A204.1 (cell line): ENCODE data around the gene C5orf34.
"Not testable (repeated sequence)": the region's sequence is repeated elsewhere in the genome, so short reads cannot be mapped to it uniquely, and the experiment has no call there.

Experiments used
- FAIRE-seq: peaks from 2 replicates; lab custom pipeline; 2012; peaks lifted over from hg19 to GRCh38; lab: Jason Lieb, UNC

The C5orf34 gene, protein sequence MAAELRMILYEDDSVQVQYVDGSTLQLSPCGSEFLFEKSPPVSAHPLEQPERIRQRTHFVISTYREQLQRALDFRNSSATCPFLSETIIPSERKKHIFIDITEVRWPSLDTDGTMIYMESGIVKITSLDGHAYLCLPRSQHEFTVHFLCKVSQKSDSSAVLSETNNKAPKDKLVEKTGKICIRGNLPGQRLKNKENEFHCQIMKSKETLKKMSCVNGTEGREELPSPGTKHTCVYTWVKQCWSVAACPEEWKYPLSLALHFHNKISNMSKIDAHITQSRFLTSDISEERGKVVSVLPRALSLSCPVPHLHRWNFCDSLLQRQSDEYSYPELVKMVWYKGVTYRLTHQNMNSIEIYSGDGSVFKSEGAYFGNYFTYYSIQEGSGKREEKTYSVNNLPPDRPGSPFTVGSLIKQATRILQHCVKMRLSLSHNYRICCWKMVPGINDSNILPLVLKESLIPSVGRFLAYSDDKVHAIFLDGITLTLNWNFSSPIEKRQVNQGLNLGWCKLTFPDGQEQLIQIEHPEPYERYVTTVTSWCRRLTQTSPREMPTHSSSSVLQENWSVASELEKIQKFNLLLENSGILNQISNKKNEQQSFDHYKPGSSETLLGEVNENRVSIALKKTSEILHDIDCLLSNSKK

DNA sequence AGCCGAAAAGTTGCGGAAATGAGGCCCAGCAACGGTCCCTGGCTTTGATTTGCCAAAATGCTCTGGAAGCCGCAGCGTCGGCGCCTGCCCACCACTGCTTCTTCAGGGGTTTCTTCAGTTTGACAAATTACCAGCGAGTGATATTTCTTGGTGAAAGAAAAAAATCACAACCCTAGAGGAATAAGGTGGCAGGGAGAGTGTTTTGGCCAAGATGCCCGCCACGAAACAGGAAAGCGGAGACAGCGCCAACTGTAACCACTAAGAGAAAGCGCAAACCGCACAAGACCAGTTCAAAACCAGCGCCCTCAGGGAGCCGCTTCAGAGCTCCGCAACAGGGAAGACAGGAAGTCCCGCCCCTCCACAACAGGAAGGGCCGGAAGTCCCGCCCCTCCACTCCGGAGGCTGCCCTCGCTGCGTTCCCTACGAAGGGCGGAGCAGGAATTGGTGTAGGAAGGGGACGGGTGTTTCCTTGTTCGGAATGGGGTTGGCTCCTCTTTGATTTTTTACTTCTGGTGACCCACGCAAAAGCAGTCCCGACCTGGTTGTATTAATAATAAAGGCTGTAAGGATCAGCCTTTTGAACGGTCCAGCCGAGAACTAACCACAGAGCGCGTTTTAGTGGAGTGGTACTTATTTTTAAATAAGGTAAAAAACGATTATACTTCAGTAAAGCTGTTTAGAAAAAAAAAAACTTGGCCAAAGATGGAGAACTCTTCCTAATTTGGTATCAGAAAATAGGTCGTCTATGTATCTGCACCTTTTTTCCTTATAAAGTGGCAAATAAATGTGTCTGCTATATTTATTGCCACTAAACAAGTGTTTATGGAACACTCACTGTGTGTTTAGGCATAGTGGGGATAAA is at the start of gene C5orf34:
TSS of gene C5orf34 (minus strand) at position 333 of the 862 bp plus-strand sequence. CDS start 5,809 bp downstream, outside the sequence.
- FAIRE-seq = peak; percentile 88

DNA sequence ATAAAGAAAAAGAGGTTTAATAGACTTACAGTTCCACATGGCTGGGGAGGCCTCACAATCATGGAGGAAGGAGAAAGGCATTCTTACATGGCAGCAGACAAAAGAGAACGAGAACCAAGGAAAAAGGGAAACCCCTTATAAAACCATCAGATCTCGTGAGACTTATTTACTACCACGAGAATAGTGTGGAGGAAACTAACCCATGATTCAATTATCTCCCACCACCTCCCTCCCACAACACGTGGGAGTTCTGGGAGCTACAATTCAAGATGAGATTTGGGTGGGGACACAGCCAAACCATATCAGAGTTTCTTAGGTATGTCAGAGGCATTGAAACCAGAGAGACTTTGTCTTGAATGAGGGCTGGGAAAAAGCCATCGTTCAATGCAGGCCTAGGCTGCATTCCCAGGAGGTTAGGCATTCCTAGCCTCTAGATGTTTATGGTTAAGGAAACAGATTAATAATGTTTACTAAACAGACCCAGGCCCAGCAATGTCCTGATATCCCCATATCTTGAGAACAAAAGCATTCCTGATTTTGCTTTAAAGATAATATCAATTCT is 49.4 kb upstream of the C5orf34 start:
- no peak for FAIRE-seq

DNA sequence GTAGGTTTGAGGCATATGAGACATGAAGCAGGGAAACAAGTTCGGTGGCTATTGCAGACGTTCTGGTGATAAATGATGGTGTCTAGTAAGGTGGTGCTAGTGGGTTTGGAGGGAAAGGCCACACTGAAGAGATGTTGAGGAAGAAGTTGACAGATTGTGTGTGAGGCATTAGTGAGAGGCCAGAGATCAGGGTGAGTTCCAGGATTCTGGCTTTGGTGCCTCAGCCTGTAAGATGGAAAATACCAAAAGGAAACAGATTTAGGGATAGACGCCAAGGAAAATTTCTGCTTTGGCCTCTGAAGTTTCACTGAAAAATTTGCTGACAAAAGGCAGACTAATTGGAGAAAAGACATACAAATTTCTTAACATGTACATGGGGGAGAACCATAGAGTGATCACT is 48.4 kb upstream of the C5orf34 start:
- no peak for FAIRE-seq

DNA sequence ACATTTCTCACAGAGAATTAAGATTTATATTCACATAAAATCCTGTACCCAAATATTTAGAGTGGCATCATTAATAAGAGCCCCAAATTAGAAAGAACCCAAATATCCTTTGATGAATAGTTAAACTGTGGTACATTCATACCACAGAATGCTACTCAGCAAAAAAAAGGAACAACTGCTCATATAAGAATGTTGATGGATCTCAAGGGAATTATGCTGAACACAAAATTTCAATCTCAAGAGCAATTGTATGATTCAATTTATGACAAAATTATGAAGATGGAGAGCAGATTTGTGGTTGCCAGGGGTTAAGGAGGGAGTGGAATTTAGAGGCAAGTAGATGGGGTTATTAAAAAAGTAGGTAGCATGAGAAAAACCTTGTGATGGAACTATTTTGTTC is 46.4 kb upstream of the C5orf34 start:
- no peak for FAIRE-seq

DNA sequence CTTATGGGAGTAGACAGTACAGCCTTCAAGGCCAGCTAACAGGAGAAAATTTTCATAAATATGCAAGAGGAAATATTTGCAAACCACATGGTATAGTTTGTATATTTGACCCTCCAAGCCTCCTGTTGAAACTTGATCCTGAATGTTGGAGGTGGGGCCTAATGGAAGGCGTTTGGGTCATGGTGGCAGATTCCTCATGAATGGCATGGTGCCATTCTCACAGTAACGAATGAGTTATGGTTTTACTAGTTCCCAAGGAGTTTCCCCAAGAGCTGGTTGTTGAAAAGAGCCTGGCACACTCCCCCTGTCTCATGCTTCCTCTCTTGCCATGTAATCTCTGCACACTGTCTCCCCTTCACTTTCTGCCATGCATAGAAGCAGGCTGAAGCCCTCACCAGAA is 45.2 kb upstream of the C5orf34 start:
- FAIRE-seq = no peak

DNA sequence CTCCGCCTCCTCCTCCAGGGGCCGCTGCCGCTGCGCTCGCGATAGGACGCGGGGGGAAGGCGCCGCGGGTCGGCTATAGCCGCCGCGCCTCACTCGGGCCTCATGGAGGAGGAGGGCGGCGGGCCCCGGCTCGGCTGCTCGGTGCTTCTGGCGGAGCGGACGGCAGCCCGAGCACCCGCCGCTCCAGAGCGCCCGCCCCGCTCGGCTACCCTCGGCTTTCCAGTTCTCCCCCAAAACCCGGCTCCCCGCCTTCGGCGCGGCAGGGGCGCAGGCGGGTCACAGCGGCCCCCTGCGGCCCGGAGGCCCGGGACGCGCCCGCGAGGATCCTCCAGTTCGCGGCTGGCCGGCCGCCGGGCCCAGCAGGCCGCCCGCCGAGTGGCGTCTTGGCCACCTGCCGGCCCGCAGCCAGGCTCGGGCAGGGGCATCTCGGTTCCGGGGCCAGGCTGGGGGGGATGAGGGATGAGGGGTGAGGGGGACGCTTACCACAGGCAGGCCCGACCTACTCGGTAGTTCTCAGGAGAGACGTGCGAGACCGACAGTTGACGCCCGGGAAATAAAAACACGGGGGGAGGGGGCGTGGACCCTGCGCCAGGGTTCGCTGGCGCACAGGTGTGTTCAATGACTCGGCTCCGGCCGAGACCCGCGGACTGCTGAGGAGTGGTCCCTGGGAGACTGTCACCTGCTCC is 42.1 kb upstream of the C5orf34 start, which contains the start of gene PAIP1:
TSS of gene PAIP1 (minus strand) at position 221 of the 686 bp plus-strand sequence. CDS start 231 bp downstream, outside the sequence.
- FAIRE-seq = no peak

DNA sequence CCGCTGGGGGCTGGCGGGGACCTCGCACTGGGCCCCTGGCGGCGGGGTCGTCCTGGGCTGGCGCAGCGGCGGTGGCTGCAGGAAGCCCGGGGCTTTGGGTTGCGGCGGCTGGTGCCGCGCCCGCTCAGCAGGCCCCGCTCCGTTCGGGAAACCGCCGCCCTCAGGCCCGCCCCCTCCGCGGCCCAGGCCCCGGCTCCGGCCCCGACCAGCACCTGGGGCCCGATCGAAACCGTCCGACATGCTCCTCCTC is 41.6 kb upstream of the C5orf34 start:
- not testable (repeated sequence) for FAIRE-seq

DNA sequence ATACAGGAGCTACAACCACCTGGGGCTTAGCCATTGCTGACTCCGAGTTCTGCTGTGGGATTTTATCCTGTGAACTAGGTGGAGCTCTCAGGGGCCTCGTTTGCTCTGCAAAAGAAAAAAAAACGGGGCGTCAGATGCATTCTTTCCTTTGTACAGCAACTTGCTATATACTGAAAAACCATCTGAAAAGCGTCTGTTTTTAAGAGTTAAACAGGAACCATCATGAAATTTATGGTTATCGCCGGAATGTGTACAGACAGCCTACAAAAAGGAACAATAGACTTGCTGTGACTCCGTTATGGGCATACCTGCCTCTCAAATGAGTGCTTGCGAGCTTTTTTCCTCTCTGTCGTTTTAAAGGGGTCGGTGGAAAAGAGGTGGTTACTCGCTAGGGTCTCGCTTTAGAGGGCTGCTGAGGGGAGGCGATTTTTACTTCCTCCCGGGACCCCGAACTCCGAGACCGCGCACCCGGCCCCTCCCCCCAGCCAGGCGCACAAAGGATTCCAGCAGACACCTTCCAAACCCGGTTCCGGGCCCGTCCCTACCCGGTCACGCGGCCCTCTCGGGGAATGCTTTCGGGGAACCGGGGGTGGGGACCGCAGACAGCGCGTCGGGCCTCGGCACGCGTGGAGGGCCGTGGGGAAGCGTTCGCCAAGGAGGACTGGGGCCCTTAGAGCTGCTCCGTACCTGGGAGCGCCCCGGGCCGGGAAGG is 41.1 kb upstream of the C5orf34 start:
- no peak for FAIRE-seq

DNA sequence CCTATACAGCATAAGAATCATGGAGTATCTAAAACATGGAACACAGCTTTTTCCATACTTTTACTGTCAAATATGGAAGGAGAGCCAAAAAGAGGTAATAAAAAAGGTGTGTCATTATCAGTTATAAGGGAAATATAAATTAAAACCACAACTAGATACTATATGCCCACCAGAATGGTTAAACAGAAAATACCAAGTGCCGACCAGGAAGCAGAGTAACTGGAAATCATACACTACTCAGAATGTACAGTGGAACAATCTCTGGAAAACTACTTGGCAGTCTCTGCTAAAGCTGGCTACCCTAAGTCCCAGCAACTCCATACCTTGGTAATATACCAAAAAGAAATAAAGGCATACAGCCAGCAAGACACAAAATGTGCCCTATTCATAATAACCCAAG is 39.5 kb upstream of the C5orf34 start:
- no peak for FAIRE-seq

DNA sequence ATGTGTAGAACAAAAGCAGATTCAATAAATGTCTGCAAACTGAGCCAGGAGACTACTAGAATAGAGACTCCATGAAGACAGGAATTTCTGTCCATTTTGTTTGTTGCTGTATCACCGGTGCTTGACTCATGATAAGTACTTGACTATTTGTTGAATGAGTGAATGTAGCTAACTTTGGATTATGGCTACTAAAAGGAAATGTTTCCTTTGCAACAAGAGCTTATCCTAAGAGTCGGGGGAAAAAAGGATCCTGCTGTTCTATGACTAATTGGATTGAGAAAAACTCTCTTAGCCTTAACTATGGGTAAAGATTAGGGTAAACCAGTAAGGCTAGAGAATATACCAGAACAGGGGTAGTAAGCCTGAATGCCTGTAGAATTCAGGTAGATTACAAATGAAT is 38.4 kb upstream of the C5orf34 start:
- no peak for FAIRE-seq

DNA sequence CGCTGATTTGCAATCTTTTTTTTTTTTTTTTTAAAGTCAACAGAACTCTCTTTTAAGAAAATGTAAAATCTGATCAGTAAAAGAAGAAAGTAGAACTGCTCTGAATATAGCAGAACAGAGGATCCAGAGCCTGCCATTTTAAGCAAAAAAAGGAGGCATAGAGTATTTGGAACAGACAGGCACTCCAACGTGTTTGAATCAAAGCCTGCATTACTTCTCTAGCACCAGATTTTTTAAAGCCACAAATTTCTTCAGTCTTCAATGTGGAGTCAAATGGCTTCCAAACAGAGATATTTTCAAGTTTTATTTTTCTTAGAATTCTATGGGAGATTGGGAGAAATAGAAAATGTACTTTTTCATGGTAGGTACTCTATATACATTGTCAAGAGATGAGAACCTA is 36.8 kb upstream of the C5orf34 start:
- no peak for FAIRE-seq

DNA sequence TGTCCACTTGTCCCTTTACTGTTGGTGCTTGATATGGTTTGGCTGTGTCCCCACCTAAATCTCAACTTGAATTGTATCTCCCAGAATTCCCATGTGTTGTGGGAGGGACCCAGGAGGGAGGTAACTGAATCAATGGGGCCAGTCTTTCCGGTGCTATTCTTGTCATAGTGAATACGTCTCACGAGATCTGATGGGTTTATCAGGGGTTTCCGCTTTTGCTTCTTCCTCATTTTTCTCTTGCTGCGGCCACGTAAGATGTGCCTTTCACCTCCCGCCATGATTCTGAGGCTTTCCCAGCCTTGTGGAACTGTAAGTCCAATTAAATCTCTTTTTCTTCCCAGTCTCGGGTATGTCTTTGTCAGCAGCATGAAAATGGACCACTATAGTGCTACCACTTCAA is 34.3 kb upstream of the C5orf34 start:
- not testable (repeated sequence) for FAIRE-seq

DNA sequence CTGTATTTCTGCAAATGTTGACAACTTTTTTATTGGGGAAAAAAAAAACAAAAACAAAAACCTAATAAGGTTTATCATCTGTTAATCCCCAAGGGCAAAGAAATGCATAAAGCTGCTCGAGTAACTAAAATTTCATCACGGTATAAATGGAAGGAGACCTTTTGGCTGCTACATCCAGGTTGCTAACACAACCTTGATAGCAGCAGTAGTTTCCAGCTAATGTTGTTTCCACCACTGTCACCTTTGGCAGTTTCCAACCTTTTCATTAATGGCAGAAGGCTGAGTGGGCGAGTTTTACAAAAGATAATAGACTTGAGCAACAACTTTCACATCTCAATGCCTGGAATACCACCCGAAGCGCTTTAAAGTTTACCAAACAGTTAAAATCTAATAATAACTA is 33.4 kb upstream of the C5orf34 start:
- FAIRE-seq = no peak

DNA sequence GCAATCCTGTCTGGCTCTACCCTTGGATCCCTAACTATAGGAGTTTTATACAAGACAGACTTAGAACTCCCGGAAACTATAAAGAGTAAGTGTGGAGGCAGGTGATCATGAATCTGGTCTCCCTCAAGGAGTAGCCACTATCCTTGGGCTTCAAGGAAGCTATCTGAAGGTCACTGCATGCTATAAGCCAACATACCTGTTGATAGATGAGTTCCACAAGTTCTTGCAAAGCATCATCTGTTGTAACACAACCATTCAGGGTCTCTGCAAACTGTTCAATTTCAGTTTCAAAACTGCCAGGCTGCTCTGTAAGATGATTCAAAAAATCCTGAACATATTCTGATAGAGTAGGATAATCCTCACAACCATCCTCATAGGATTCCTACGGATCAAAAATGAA is 32.6 kb upstream of the C5orf34 start:
- no peak for FAIRE-seq

DNA sequence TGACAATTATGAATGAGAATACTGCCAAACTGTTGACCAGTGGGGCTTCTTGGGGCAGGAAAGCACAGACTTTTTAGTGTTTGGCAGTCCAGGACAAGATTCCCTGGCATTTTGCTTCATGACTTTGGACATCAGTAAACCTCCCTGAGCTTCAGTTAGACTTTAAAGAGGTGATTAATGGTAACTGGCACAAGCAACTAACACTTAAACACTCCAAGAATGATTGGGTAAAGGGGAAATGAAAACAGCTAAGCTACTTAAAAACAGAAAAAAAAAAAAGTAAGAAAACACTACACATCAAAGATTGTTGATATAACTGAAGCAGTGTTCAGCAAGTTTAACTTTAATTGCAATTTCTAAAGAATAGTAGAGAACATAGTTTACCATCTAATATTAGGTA is 28.5 kb upstream of the C5orf34 start:
- no peak for FAIRE-seq

DNA sequence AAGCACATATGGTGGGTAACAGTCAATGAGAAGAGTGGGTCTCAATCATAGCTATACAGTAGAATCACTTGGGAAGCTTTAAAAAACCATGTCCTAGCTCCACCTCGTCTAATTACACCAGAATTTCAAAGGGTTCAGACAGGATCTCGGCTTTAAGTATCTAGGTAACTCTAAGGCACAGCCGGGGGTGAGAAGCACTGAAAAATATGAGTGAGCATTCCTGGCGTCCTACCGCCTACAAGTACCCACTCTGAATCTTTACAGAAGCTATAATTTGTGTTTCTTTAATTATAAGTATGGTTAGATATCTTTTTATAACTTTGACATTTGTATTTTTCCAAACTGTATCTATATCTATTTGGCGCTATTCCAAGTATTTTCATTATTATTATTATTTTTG is 25.8 kb upstream of the C5orf34 start:
- no peak for FAIRE-seq

DNA sequence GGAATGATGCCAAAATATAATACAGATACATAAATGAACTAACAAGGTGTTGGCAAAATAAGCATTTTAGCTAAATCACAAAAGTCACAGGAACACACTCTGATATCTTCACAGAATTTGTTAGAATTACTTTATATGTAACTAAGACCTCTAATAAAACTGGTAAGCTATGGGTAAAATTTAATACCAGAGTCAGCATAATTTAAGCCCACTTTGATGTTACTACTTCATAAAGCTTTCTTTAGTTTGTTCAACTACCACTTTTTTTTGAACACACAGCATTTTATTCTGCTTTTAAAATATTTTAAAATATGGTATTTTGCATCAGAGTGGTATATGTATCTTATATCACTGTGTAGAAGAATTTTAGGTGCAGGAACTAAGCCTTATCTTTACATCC is 22.0 kb upstream of the C5orf34 start:
- no peak for FAIRE-seq

DNA sequence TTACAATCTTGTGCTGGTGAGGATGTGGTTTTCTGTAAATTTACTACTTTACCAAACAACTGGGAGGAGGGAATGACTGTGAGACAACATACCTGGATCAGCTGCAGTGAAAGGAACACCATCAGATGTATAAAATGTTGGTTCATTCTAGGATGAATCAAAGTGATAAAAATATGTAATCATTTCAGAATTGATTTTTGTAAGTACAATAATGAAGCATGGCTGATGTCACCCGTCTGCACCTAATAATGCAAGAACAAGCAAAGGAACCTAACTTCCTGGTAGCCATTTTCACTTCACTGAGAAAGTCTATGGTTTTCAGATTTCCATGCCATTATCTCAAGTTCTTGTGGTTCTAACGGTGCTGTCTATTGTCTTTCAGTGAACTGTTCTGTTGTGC is 18.7 kb upstream of the C5orf34 start:
- FAIRE-seq = no peak

DNA sequence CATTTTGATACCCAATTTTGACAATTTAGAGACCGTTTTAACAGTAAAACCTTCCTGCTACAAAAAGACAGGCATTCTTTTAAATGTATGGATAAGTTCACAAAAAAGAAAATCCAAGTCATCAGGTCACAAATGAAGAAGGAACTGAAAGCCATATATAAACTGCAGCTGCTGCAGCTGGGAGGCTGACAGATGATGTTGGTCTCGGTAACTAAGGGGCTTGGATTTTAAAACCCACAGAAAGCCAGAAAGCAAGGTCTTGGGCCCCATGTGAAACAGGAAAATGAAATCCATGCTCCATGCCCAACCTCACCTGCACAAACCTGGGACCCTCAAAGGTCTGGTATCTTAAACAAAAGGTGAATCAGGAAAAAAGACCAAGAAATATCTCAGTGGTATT is 15.7 kb upstream of the C5orf34 start:
- no peak for FAIRE-seq

DNA sequence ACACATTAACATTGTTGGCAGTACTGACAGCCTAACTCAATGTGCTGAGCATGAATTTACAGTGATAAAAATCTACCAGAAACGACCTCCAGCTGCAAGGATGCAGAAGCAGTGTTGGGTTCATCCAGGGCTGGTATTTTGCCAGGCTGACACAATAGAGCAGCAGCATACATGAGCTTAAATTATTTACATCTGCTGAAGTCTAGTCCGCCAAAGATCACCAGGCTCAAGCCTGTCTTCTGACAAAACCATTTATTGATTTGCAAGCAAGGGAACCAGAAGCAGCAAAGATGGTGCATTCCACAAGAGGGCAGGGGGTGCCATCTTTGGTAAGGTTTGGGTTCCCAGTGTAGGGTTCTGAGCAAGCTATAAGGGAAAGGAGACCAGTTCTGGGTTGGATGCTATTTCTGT is 8.7 kb upstream of the C5orf34 start:
- FAIRE-seq = no peak

DNA sequence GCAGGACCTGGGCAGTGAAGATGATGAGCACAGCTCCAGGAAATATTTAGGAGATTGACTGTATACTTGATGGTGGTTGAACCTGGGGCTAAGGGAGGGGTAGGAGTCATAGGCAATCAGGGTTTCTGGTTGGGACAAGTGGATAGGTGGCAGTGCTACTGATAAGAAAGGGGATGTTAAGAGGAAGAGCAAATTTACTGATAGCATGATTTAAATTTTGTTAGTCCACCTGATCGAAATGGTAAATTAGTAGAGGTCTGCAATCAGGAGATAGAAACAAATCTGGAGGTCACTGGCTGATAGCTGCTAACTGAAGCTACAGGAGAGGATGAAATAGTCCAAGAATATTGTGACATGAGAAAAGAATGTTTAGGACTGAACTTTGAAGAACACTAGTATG is 5.7 kb upstream of the C5orf34 start:
- FAIRE-seq = no peak

DNA sequence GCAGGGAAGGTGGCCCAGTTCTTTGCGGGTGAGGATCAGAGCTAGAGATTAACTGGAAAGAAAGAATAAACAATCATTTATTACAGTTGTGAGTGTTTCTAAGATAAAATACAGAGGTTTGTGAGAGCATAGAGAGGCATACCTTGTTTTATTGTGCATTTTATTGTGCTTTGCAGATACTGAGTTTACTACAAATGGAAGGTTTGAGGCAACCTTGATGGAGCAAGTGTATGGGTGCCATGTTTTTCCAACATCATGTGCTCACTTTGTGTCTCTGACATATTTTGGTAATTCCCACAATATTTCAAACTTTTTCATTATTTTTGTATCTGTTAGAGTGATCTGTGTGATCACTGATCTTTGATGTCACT is 715 bp upstream of the C5orf34 start:
- no peak for FAIRE-seq
